K562 (cell line): Measurements from ENCODE around the gene STIM1. TPM values are rescaled to one million over a fixed set of nuclear protein-coding genes. Genes with fewer than 3 reads are reported as not detected.

Experiments
- CBX8 ChIP-seq: fragments of 200-600 bp; sonication (generic); IDR thresholded peaks from 2 replicates; pipeline ENCODE4 v1.6.1; 2012; ENCODE audit warnings: borderline replicate concordance, mixed run types, low read depth, mild to moderate bottlenecking, moderate library complexity, mixed read lengths, low read length, control low read depth, inconsistent platforms; ENCODE audit not compliant: poor library complexity, severe bottlenecking; ENCODE audit errors: extremely low read depth
- KDM4B ChIP-seq, 2 experiments: fragments of 450-650 bp in 1 of 2; sonication (generic) in 1 of 2; IDR thresholded peaks; 2 replicates each; pipeline ENCODE4 v1.6.1; 2016 to 2017; ENCODE audit warnings: borderline replicate concordance in 2 of 2, antibody characterized with exemption in 1 of 2, low read depth in 1 of 2, mild to moderate bottlenecking in 1 of 2
- KLF1 ChIP-seq: fragments of 450-650 bp; IDR thresholded peaks from 2 replicates; pipeline ENCODE4 v1.6.1; 2016; ENCODE audit warnings: missing genetic modification characterization, missing compliant biosample characterization
- L3MBTL2 ChIP-seq: fragments of 450-650 bp; IDR thresholded peaks from 2 replicates; pipeline ENCODE4 v1.6.1; 2016; ENCODE audit warnings: mild to moderate bottlenecking, moderate library complexity
- MEF2A ChIP-seq: IDR thresholded peaks from 2 replicates; pipeline ENCODE4 v1.6.1; 2011; ENCODE audit warnings: low read depth, mild to moderate bottlenecking, low read length, moderate library complexity; ENCODE audit not compliant: control insufficient read depth
- POLR2G ChIP-seq: fragments of 200-400 bp; formaldehyde crosslinking; IDR thresholded peaks from 2 replicates; pipeline ENCODE4 v1.6.1; 2017; ENCODE audit warnings: low read depth, mild to moderate bottlenecking, antibody characterized with exemption, low read length, moderate library complexity
- PYGO2 ChIP-seq: fragments of 450-650 bp; IDR thresholded peaks from 2 replicates; pipeline ENCODE4 v1.6.1; 2016; ENCODE audit warnings: mild to moderate bottlenecking, missing genetic modification characterization, moderate library complexity, missing compliant biosample characterization
- RFX5 ChIP-seq: IDR thresholded peaks from 2 replicates; pipeline ENCODE4 v1.6.1; 2011; ENCODE audit warnings: low read depth, mild to moderate bottlenecking, improper control_type of control experiment, low read length
- SIN3B ChIP-seq: fragments of 450-650 bp; IDR thresholded peaks from 2 replicates; pipeline ENCODE4 v1.6.1; 2017; ENCODE audit warnings: low read depth, mild to moderate bottlenecking, moderate library complexity
- SNIP1 ChIP-seq: fragments of 450-650 bp; IDR thresholded peaks from 2 replicates; pipeline ENCODE4 v1.7.1; 2017; ENCODE audit warnings: low read depth, mild to moderate bottlenecking
- ZFP1 ChIP-seq: fragments of 450-650 bp; formaldehyde crosslinking; IDR thresholded peaks from 2 replicates; pipeline ENCODE4 v1.4.0; 2020; ENCODE audit warnings: mild to moderate bottlenecking, mixed read lengths
- ZNF79 ChIP-seq: fragments of 250-450 bp; sonication (Bioruptor Pico); IDR thresholded peaks from 2 replicates; pipeline ENCODE4 v1.4.0; 2020; ENCODE audit warnings: low read depth, mild to moderate bottlenecking, moderate library complexity
- polyA plus RNA-seq, 8 experiments: library from polyadenylated mRNA; depleted of rRNA in 4 of 8; stranded (reverse) in 5 of 8; unstranded in 3 of 8; fragments of >200 nt; fragmentation: Nextera tagmentation in 2 of 8; fragmentation: Illumina TruSeq in 1 of 8; extraction: Ambion mirVana in 2 of 8; extraction: Trizol in 1 of 8; gene quantifications; 2 replicates each; pipeline versions ENCODE4 v1.2.1 to v1.2.3, GENCODE V29; 2011 to 2014; ENCODE audit warnings: inconsistent platforms in 1 of 8, missing spikeins in 1 of 8
- total RNA-seq, 7 experiments: library from RNA; depleted of rRNA in 6 of 7; stranded (reverse); fragments of >200 nt in 6 of 7; fragmentation: Illumina TruSeq in 2 of 7; extraction: Trizol in 2 of 7; gene quantifications; 2 replicates each; pipeline versions ENCODE4 v1.2.1 to v1.2.3, GENCODE V29; 2011 to 2021; ENCODE audit warnings: low replicate concordance in 1 of 7
- TF ChIP-seq, protein P1 (sequence below): IDR thresholded peaks from 2 replicates; pipeline ENCODE4 v1.6.1; 2016; ENCODE audit warnings: missing genetic modification characterization, missing compliant biosample characterization
- TF ChIP-seq, protein P2 (sequence below): fragments of 200-600 bp; sonication (generic); IDR thresholded peaks from one replicate; pipeline ENCODE4 v1.6.1; 2012; ENCODE audit warnings: mild to moderate bottlenecking, low read depth, low read length, inconsistent platforms

The STIM1 gene
- total and polyA plus RNA-seq, 9 of the 15 experiments (the other 6 are each of a cell fraction or from before 2014, with no cell fraction given): 7.7 to 50.5 (median 22.5) TPM

- TF ChIP-seq, protein P1, sequence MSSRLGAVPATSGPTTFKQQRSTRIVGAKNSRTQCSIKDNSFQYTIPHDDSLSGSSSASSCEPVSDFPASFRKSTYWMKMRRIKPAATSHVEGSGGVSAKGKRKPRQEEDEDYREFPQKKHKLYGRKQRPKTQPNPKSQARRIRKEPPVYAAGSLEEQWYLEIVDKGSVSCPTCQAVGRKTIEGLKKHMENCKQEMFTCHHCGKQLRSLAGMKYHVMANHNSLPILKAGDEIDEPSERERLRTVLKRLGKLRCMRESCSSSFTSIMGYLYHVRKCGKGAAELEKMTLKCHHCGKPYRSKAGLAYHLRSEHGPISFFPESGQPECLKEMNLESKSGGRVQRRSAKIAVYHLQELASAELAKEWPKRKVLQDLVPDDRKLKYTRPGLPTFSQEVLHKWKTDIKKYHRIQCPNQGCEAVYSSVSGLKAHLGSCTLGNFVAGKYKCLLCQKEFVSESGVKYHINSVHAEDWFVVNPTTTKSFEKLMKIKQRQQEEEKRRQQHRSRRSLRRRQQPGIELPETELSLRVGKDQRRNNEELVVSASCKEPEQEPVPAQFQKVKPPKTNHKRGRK (tag): no peak
- TF ChIP-seq PYGO2 (tag) (no peak), KDM4B (IDR thresholded peaks at IDR 0.05; ENCODE audit: borderline replicate concordance in 2 of 2, low read depth in 1 of 2) (peak in 1 of 2 experiments; percentile 93; a peak in 1 of 4 replicates), ZNF79 (CRISPR knock-in tag) (no peak), RFX5 (0 out of 2 replicates have a peak, but pooled peaks have one; percentile 19), MEF2A (0 out of 2 replicates have a peak, but pooled peaks have one; percentile 31), CBX8 (no peak), SNIP1 (no peak), SIN3B (no peak), L3MBTL2 (peak; percentile 41; the same call in 1 of the 2 replicates), ZFP1 (no peak), POLR2G (no peak; the same call in 1 of the 2 replicates), KLF1 (no peak)
- TF ChIP-seq, protein P2, sequence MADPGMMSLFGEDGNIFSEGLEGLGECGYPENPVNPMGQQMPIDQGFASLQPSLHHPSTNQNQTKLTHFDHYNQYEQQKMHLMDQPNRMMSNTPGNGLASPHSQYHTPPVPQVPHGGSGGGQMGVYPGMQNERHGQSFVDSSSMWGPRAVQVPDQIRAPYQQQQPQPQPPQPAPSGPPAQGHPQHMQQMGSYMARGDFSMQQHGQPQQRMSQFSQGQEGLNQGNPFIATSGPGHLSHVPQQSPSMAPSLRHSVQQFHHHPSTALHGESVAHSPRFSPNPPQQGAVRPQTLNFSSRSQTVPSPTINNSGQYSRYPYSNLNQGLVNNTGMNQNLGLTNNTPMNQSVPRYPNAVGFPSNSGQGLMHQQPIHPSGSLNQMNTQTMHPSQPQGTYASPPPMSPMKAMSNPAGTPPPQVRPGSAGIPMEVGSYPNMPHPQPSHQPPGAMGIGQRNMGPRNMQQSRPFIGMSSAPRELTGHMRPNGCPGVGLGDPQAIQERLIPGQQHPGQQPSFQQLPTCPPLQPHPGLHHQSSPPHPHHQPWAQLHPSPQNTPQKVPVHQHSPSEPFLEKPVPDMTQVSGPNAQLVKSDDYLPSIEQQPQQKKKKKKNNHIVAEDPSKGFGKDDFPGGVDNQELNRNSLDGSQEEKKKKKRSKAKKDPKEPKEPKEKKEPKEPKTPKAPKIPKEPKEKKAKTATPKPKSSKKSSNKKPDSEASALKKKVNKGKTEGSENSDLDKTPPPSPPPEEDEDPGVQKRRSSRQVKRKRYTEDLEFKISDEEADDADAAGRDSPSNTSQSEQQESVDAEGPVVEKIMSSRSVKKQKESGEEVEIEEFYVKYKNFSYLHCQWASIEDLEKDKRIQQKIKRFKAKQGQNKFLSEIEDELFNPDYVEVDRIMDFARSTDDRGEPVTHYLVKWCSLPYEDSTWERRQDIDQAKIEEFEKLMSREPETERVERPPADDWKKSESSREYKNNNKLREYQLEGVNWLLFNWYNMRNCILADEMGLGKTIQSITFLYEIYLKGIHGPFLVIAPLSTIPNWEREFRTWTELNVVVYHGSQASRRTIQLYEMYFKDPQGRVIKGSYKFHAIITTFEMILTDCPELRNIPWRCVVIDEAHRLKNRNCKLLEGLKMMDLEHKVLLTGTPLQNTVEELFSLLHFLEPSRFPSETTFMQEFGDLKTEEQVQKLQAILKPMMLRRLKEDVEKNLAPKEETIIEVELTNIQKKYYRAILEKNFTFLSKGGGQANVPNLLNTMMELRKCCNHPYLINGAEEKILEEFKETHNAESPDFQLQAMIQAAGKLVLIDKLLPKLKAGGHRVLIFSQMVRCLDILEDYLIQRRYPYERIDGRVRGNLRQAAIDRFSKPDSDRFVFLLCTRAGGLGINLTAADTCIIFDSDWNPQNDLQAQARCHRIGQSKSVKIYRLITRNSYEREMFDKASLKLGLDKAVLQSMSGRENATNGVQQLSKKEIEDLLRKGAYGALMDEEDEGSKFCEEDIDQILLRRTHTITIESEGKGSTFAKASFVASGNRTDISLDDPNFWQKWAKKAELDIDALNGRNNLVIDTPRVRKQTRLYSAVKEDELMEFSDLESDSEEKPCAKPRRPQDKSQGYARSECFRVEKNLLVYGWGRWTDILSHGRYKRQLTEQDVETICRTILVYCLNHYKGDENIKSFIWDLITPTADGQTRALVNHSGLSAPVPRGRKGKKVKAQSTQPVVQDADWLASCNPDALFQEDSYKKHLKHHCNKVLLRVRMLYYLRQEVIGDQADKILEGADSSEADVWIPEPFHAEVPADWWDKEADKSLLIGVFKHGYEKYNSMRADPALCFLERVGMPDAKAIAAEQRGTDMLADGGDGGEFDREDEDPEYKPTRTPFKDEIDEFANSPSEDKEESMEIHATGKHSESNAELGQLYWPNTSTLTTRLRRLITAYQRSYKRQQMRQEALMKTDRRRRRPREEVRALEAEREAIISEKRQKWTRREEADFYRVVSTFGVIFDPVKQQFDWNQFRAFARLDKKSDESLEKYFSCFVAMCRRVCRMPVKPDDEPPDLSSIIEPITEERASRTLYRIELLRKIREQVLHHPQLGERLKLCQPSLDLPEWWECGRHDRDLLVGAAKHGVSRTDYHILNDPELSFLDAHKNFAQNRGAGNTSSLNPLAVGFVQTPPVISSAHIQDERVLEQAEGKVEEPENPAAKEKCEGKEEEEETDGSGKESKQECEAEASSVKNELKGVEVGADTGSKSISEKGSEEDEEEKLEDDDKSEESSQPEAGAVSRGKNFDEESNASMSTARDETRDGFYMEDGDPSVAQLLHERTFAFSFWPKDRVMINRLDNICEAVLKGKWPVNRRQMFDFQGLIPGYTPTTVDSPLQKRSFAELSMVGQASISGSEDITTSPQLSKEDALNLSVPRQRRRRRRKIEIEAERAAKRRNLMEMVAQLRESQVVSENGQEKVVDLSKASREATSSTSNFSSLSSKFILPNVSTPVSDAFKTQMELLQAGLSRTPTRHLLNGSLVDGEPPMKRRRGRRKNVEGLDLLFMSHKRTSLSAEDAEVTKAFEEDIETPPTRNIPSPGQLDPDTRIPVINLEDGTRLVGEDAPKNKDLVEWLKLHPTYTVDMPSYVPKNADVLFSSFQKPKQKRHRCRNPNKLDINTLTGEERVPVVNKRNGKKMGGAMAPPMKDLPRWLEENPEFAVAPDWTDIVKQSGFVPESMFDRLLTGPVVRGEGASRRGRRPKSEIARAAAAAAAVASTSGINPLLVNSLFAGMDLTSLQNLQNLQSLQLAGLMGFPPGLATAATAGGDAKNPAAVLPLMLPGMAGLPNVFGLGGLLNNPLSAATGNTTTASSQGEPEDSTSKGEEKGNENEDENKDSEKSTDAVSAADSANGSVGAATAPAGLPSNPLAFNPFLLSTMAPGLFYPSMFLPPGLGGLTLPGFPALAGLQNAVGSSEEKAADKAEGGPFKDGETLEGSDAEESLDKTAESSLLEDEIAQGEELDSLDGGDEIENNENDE: no peak
These were observed 20.6 kb upstream of the STIM1 start (continued) for GRCh38 chr11:3834664-3835461.
